Purkinje cell (primary cell): ENCODE data around the gene OSBPL8. TPM values are rescaled to one million over a fixed set of nuclear protein-coding genes. Genes with fewer than 3 reads are reported as not detected.

Source experiments
- polyA plus RNA-seq: library from polyadenylated mRNA; unstranded; fragments of >200 nt; fragmentation: Nextera tagmentation; gene quantifications from 2 replicates; pipeline ENCODE4 v1.2.1, GENCODE V29; 2014

OSBPL8 gene
- 24.6 and 38.9 TPM in 2 replicates for polyA plus RNA-seq

GRCh38 chr12:76559400-76560085, at the start of gene OSBPL8:
OSBPL8 (minus strand) TSS chr12:76559771; CDS start chr12:76487551, 72,220 bp downstream.

GRCh38 chr12:76348079-76348901, 211.3 kb downstream of the OSBPL8 start, which contains the start of gene BBS10:
BBS10 (minus strand) TSS chr12:76348415; CDS start chr12:76348358, 57 bp downstream.

Other genes starting within 250 kb of the OSBPL8 start
- gene BBS10, start 211.4 kb downstream of the OSBPL8 start, polyA plus RNA-seq, result 15.0 and 20.2 TPM in 2 replicates
- 44.8 and 46.8 TPM in 2 replicates for gene ZDHHC17, start 204.3 kb upstream of the OSBPL8 start, polyA plus RNA-seq